ENCODE measurements around the gene GRID2IP.

Gene GRID2IP

GRCh38 chr7:6532516-6532915 is 18.7 kb downstream of the GRID2IP start:
- H3K36me3 ChIP-seq (ENCODE audit: low read length), result no peaks in the 10 kb centered on the region
- no peaks in the 10 kb centered on the region for H3K9me3 ChIP-seq (ENCODE audit: insufficient read depth, low read length)
- no peak overlapping the region for H3K27ac ChIP-seq (ENCODE audit: low read depth, low read length)
- H3K27me3 ChIP-seq (ENCODE audit: low read length), result no peaks in the 10 kb centered on the region
- H4K20me1 ChIP-seq (ENCODE audit: low read depth, low read length), result no peaks in the 10 kb centered on the region
- H3K9ac ChIP-seq (ENCODE audit: low read length), result no peak overlapping the region
- H3K9me2 ChIP-seq (replicated peaks; ENCODE audit: insufficient read depth, low read length), result no peaks in the 10 kb centered on the region
- TF ChIP-seq CTCF (IDR thresholded peaks at IDR 0.05; ENCODE audit: insufficient read depth, low read length, poor library complexity, severe bottlenecking), result no peak
- TF ChIP-seq EZH2phosphoT487 (conservative IDR thresholded peaks at IDR 0.05; ENCODE audit: low read length), result no peak
- H3K79me2 ChIP-seq (ENCODE audit: insufficient read depth, low read length), result no peaks in the 10 kb centered on the region
- no peak overlapping the region for H3K4me2 ChIP-seq (ENCODE audit: low read depth, low read length, poor library complexity, severe bottlenecking)
- no peak overlapping the region for H3K4me3 ChIP-seq (ENCODE audit: insufficient read depth, low read length, poor library complexity, severe bottlenecking)
- H3F3A ChIP-seq (ENCODE audit: insufficient read depth), result no peaks in the 10 kb centered on the region
- no peak overlapping the region for H2AFZ ChIP-seq (ENCODE audit: low read depth, low read length, severe bottlenecking)

- Histone ChIP-seq H4K20me1 (ENCODE audit: low read depth, low read length) (no peaks in the 10 kb centered on the region), H2AFZ (ENCODE audit: low read depth, low read length, severe bottlenecking) (peak overlapping the region; percentile 37), H3K9me2 (replicated peaks; ENCODE audit: insufficient read depth, low read length) (no peaks in the 10 kb centered on the region), H3K36me3 (ENCODE audit: low read length) (no peaks in the 10 kb centered on the region), H3F3A (ENCODE audit: insufficient read depth) (no peaks in the 10 kb centered on the region), H3K4me3 (ENCODE audit: insufficient read depth, low read length, poor library complexity, severe bottlenecking) (peak overlapping the region; percentile 56), H3K27ac (ENCODE audit: low read depth, low read length) (no peak overlapping the region), H3K4me2 (ENCODE audit: low read depth, low read length, poor library complexity, severe bottlenecking) (peak overlapping the region; percentile 76), H3K79me2 (ENCODE audit: insufficient read depth, low read length) (no peaks in the 10 kb centered on the region), H3K9me3 (ENCODE audit: insufficient read depth, low read length) (no peaks in the 10 kb centered on the region), H3K9ac (ENCODE audit: low read length) (peak overlapping the region; percentile 51), H3K27me3 (ENCODE audit: low read length) (no peaks in the 10 kb centered on the region)
- TF ChIP-seq CTCF (IDR thresholded peaks at IDR 0.05; ENCODE audit: insufficient read depth, low read length, poor library complexity, severe bottlenecking), result no peak
- TF ChIP-seq EZH2phosphoT487 (conservative IDR thresholded peaks at IDR 0.05; ENCODE audit: low read length), result no peak
Measured at GRCh38 chr7:6531492-6532279, 19.6 kb downstream of the GRID2IP start.

GRCh38 chr7:6530626-6531491 is 20.4 kb downstream of the GRID2IP start:
- H3K9ac ChIP-seq (ENCODE audit: low read length), result peak overlapping the region; percentile 51
- TF ChIP-seq CTCF (IDR thresholded peaks at IDR 0.05; ENCODE audit: insufficient read depth, low read length, poor library complexity, severe bottlenecking) (no peak), EZH2phosphoT487 (conservative IDR thresholded peaks at IDR 0.05; ENCODE audit: low read length) (no peak)
- H3K27me3 ChIP-seq (ENCODE audit: low read length), result no peaks in the 10 kb centered on the region
- no peaks in the 10 kb centered on the region for H3K9me2 ChIP-seq (replicated peaks; ENCODE audit: insufficient read depth, low read length)
- no peaks in the 10 kb centered on the region for H3K9me3 ChIP-seq (ENCODE audit: insufficient read depth, low read length)
- no peaks in the 10 kb centered on the region for H3K36me3 ChIP-seq (ENCODE audit: low read length)
- H3F3A ChIP-seq (ENCODE audit: insufficient read depth), result no peaks in the 10 kb centered on the region
- peak overlapping the region; percentile 56 for H3K4me3 ChIP-seq (ENCODE audit: insufficient read depth, low read length, poor library complexity, severe bottlenecking)
- H3K27ac ChIP-seq (ENCODE audit: low read depth, low read length), result no peak overlapping the region
- H3K79me2 ChIP-seq (ENCODE audit: insufficient read depth, low read length), result no peaks in the 10 kb centered on the region
- no peaks in the 10 kb centered on the region for H4K20me1 ChIP-seq (ENCODE audit: low read depth, low read length)
- H3K4me2 ChIP-seq (ENCODE audit: low read depth, low read length, poor library complexity, severe bottlenecking), result peak overlapping the region; percentile 76
- H2AFZ ChIP-seq (ENCODE audit: low read depth, low read length, severe bottlenecking), result peak overlapping the region; percentile 37

All from SU-DHL-6 (cell line).